ENCODE data around the gene DLEC1.

GRCh38 chr3:38017445-38018295 is 21.3 kb upstream of the DLEC1 start:
- TF ChIP-seq, protein P1, sequence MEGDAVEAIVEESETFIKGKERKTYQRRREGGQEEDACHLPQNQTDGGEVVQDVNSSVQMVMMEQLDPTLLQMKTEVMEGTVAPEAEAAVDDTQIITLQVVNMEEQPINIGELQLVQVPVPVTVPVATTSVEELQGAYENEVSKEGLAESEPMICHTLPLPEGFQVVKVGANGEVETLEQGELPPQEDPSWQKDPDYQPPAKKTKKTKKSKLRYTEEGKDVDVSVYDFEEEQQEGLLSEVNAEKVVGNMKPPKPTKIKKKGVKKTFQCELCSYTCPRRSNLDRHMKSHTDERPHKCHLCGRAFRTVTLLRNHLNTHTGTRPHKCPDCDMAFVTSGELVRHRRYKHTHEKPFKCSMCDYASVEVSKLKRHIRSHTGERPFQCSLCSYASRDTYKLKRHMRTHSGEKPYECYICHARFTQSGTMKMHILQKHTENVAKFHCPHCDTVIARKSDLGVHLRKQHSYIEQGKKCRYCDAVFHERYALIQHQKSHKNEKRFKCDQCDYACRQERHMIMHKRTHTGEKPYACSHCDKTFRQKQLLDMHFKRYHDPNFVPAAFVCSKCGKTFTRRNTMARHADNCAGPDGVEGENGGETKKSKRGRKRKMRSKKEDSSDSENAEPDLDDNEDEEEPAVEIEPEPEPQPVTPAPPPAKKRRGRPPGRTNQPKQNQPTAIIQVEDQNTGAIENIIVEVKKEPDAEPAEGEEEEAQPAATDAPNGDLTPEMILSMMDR (IDR thresholded peaks at IDR 0.05), result no peak
- TF ChIP-seq POLR2A (IDR thresholded peaks at IDR 0.05), result no peak
